NCI-H146 treated with DMSO at 0.1 percent for 48 hours (cell line): ENCODE data around the gene KCNJ5.

Experiments
- DNase-seq: peaks from one replicate; lab custom pipeline; 2025; ENCODE audit not compliant: unreplicated experiment; lab: John Stamatoyannopoulos, UW

KCNJ5 gene

DNA sequence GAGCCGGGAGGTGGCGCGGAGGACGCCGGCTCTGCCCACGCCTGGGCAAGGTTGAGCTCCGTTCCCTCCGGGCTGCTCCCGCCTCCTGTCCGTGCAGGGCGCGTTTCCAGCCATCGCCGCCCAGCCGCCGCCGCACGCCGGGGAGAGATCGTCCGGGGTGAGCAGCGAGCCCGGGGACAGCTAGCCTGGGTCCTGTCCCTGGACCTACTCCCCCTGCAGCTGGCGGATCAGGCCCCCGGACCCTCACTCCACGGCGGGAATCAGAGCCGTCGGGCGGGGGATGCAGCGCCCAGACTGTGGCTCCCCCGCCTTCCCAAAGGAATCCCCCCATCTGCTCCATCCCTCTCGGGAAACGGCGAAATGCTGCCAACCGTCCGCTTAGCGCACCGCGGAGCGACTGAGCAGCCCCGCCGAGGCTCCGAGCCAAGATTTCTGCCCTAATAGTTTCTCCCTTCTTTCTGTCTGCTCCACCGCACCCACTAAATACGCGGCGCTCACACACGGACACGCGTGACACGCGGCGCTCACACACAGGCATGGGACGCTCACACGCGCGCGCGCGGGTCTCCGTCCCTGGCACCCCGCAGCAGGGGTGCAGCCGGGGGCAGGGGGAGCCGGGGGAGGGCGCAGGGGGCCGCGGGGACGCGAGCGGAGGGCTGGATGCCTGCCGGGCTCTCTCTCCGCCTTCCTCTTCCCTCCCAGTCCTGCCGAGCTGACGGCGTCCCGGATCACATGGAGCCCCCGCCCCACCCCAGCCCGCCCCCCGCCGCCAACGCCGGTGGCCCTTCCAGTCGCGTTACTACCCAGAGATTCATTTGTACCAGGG, at the start of gene KCNJ5:
Gene KCNJ5, plus strand, starts transcription at position 814 of the 826 bp plus-strand sequence. CDS start 19,918 bp downstream, outside the sequence.
- DNase-seq = peak; percentile 27

- no peak for DNase-seq
Measured at GRCh38 chr11:128841461-128842072, 49.6 kb upstream of the KCNJ5 start.

DNA sequence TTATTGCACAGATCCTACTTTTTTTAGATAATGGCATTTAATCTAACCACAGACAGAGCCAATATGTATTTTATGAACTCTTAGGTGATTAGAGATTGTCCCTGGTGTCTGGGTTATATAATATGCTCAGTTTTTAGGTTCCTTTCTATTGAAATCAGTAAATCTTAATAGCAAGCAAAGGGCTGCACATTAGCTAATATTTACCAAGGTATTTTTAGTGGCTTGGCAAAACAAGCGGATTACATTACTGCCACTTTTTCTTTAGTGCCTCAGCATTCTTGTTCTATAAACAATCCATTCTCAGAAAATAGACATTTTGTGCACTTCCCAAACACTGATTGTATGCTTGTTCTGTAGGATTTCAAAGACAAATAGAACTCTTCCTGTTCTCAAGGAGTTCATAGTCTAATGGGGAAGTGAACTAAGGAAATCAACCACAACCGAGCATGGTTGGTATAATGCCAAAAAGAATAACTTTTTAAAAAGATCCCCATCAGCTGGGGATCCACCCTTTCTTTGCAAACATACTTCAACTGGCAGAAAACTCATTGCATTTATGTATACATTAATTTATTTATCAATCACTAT, 47.9 kb upstream of the KCNJ5 start:
- DNase-seq = no peak

DNA sequence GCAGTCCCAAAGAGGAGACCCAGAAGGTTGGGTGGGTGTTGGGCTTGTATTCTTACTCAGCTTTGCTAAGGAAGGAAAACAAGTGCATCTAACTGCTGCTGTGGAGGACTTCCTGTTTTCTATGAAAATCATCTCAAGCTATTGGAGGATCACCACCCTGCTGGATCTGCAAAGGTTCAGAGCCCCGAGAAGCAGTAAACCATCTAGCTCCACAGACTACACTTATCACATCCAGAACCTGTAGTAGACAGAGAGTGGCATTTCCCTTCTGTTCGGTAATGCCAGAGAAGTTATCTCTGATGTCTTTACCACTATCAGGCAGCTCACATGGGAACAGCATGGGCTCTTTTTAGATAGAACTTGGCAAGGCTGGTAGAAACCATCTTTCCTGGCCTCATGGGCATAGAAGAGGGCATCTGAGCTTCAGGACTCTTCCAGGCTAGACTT, 45.8 kb upstream of the KCNJ5 start:
- no peak for DNase-seq

DNA sequence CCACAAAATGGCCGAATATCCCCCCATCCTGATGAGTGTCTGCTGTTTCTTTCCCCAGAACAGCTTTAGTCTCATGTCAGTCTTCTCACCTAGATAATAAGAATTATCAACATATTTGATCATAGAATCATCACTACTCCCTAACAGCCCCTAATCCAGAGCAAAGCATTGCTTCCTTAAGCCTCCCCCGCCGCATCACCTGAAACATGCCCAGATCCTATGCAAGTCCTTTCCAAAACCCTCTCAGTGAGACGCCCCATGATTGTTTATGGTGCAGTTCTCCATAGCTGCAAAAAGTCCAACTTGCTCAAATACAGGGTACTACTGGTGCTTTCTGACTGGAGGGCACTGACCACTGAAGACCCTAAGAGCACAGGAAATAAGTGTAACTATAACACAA, 44.2 kb upstream of the KCNJ5 start:
- no peak for DNase-seq

DNA sequence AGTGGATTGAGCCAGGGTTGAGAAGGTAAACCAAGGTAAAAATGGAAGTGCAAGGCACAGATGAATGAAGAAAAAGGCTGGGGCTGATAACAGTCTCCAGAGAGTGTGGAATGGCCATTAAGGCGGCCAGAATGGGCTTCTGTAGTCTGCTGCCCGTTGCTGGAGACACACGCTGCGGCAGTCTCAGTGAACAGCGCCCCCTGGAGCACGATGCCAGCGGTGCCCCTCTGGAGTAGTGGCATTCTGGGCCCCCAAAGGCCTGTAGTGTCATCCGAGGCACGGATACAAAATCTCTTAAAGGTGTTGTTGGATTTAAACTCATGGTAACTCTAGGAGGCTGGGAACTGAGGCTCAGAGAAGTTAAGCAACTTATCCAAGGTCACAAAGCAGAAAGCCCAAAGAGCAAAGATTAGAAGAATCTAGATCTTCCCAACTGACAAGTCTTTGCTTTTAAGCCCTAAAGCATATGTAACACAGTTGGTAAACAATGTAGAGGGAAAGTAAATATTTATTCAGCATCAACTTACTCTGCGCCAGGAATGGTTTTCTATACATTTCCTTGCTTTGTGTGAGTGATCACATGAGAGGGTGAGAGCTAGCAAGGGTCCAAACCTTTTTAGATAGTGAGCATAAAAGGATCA, 42.2 kb upstream of the KCNJ5 start:
- peak; percentile 7 for DNase-seq

- DNase-seq = no peak
Measured at GRCh38 chr11:128852327-128853023, 38.7 kb upstream of the KCNJ5 start.

DNA sequence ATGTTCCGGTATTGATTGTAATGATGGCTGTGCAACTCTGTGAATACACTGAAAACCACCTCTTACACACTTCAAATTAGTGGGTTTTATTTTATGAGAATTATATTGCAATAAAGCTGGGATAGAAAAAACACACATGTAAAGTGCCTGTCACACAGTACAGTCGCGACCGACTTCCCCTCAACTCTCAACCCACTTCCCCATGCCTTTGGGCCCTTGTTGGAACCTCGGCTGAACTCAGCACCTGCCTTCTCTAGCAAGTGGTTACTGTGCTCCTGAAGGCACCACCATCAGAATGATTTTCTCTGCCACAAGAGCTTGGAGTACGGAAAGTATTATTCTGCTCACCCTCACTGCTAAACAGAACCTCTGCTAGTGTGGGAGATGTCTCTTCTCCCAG, 37.6 kb upstream of the KCNJ5 start:
- DNase-seq = no peak

DNA sequence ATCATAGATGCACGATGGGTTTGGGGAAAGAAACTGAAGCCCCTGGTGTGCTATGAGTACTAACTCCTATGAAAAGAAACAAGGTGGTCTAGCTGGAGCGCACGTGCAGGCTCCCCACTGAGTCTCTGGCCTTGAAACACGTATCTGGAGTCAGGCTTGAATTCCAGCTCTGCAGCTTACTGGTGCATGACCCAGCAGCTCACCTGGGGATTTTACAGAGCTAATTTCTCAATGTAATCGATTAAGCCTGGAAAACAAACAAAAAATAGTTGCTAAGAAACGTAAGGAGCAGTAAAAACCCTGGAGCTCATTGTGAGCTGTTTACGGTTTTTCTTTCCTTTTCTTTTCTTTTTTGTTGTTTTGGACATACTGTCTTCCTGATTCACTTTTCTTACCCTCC, 36.3 kb upstream of the KCNJ5 start:
- peak; percentile 38 for DNase-seq

DNA sequence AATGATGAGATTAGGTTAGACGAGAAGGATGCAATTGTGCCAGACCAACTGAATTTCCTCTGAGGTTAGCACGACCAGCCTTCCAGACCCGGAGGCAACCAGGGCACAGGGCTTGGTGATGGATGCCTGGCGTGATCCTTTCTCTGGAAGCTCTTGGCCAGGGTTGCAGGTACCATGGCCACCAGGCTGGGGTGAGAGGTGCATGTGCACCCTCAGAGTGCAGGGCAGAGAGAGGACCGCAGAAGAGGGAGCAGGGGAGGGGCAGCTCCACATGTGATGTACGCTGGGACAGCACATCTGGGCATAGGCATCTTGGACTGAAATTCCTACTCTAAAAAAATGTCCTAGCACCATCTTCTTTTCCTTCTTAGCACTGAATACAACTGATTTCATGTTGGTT, 34.9 kb upstream of the KCNJ5 start:
- no peak for DNase-seq

DNA sequence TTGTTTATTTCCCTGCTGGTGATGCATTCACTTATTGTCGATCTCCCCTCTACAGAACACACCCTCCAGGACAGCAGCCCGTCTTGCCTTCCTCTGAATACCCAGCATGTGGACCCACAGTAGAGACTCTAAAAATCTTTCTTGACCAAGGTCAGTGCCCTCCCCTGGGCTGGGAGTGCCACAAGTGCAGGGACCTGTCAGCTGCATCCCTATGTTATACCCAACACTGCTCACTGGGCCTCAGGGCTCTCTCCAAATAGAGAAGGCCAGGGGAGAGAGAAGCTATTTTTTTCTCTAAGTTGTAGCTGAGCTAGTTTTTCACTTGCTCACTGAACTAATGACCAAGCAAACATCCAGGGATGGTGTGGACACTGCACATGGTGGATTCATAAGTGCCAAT, 33.8 kb upstream of the KCNJ5 start:
- no peak for DNase-seq

DNA sequence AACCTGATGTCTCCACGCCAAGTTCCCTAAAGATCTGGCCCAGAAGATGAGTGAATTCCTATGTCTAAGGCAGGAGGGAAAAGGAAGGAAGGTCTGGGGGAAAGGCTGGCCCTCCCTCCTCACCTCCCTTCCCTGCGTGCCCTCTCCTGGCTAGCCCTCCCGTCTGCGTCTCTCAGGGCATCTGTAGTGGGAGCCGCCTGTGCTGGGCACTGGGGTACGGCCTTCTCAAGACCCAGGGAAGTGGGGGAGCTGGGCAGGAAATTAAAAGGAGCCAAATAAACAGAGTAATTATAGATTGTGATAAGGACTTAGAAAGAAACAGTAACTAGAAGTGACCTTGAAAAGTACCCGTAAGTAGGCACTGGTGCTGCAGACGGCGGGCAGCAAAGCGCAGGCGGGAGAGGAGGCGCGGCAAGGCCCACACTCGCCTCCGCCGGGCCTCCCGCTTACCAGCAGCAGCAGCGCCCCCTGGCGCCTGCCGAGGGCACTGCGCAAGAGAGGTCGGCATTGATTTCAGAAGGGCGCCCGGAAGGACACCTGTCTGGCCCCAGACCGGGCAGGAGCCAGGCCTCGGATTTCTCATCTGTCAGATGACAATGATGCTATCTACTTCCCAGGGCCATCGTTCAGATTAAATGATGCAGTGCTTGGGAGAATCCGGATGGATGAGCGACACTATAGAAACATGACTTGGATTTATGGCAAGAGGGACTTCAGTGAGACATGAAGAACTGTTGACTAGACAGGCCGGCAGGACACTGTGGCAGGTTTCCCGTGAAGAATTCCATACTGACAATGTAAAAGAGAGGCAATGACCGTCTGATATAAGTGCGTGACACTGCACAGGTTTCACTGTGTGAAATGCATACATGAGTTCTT, 31.4 kb upstream of the KCNJ5 start:
- DNase-seq = no peak

GRCh38 chr11:128860571-128861361, 30.4 kb upstream of the KCNJ5 start:
- no peak for DNase-seq

DNA sequence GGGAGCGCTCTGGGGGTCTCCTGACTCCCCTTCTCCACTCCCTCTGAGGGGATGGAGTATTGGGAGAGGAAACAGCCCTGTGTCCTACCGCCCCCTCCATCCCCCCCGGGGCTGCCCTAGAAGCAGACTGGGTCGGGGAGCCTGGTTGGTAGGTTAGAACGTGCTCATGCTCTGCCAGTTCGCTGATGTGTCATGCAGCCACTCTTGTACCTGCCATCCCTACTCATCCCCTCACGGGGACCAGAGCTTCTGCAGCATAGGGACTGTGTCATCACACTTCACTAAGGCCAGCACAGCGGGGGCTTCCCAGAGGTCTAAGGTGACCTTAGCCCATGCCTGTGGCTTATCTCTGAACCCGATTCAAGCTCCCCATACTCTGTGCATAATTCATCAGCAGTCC, 28.8 kb upstream of the KCNJ5 start:
- no peak for DNase-seq

- DNase-seq = no peak
Measured at GRCh38 chr11:128862908-128863660, 28.1 kb upstream of the KCNJ5 start.

- no peak for DNase-seq
Measured at GRCh38 chr11:128865490-128865889, 25.7 kb upstream of the KCNJ5 start.

DNA sequence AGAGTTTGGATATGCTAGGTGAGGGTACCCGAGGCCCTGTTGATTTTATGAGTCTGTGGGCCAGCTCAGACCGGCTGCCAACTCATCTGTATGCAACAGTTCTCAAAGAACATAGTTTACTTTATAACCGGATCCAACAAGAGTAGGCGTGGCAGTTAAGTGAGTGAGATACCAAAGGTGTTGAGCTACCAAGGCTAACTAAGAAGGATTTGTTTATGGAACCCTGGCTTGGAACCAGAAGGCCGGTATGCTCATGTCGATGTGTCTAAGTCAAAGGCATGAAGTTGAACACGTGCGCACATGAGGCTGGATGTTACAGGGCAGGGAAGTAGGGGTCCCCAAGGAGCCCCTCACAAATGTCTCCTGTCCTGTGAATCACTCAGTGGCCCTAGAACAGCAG, 23.9 kb upstream of the KCNJ5 start, which contains the start of gene KCNJ1:
Gene KCNJ1, minus strand, starts transcription at position 20 of the 400 bp plus-strand sequence. CDS start 27,053 bp downstream, outside the sequence.
- no peak for DNase-seq
